SK-N-SH treated with all-trans-retinoic acid at 6 μM for 48 hours (cell line): Measurements from ENCODE around the gene GP1BB.
"Not testable (repeated sequence)": the region's sequence is repeated elsewhere in the genome, so short reads cannot be mapped to it uniquely, and the experiment has no call there.

Source experiments
- ATAC-seq: fragments of 200-7000 bp; cut with Tn5 transposase; 3 replicates; pipeline ENCODE4 v1.9.1; 2020; ENCODE audit warnings: mild to moderate bottlenecking, moderate library complexity
- ARNTL ChIP-seq: fragments of 450-650 bp; formaldehyde crosslinking; IDR thresholded peaks from 2 replicates; pipeline ENCODE4 v1.5.0; 2020; ENCODE audit warnings: low read depth, mild to moderate bottlenecking, moderate library complexity, borderline replicate concordance
- BACH2 ChIP-seq: fragments of 250-450 bp; sonication (Bioruptor Pico); IDR thresholded peaks from 2 replicates; pipeline ENCODE4 v1.9.0; 2021; ENCODE audit warnings: mild to moderate bottlenecking, borderline replicate concordance
- CREB5 ChIP-seq: fragments of 250-450 bp; sonication (Bioruptor Pico); IDR thresholded peaks from 2 replicates; pipeline ENCODE4 v1.5.1; 2020; ENCODE audit warnings: low read depth, mild to moderate bottlenecking, moderate library complexity
- CSDC2 ChIP-seq: fragments of 250-450 bp; sonication (Bioruptor Pico); IDR thresholded peaks from 2 replicates; pipeline ENCODE4 v1.5.0; 2020; ENCODE audit warnings: mild to moderate bottlenecking, moderate library complexity
- CSRNP3 ChIP-seq: fragments of 250-450 bp; sonication (Bioruptor Pico); IDR thresholded peaks from 2 replicates; pipeline ENCODE4 v1.5.1; 2021; ENCODE audit warnings: mild to moderate bottlenecking, moderate library complexity
- ESRRG ChIP-seq: fragments of 250-450 bp; sonication (Bioruptor Pico); IDR thresholded peaks from 2 replicates; pipeline ENCODE4 v1.6.1; 2021; ENCODE audit warnings: mild to moderate bottlenecking
- GLIS3 ChIP-seq: fragments of 250-450 bp; sonication (Bioruptor Pico); IDR thresholded peaks from 2 replicates; pipeline ENCODE4 v1.5.0; 2020; ENCODE audit warnings: mild to moderate bottlenecking, moderate library complexity
- ISL1 ChIP-seq: fragments of 250-450 bp; sonication (Bioruptor Pico); IDR thresholded peaks from 2 replicates; pipeline ENCODE4 v2.1.2; 2022; ENCODE audit warnings: mild to moderate bottlenecking, moderate library complexity
- OSR1 ChIP-seq: fragments of 250-450 bp; sonication (Bioruptor Pico); IDR thresholded peaks from 2 replicates; pipeline ENCODE4 v1.8.0; 2022; ENCODE audit warnings: moderate library complexity, mild to moderate bottlenecking, inconsistent platforms
- PATZ1 ChIP-seq: fragments of 250-450 bp; sonication (Bioruptor Pico); IDR thresholded peaks from 2 replicates; pipeline ENCODE4 v1.8.0; 2020; ENCODE audit warnings: mild to moderate bottlenecking, moderate library complexity, borderline replicate concordance
- RARB ChIP-seq: fragments of 250-450 bp; sonication (Bioruptor Pico); IDR thresholded peaks from 2 replicates; pipeline ENCODE4 v1.8.0; 2021; ENCODE audit warnings: mild to moderate bottlenecking, moderate library complexity
- SNAI2 ChIP-seq: fragments of 250-450 bp; sonication (Bioruptor Pico); IDR thresholded peaks from 2 replicates; pipeline ENCODE4 v1.5.0; 2020; ENCODE audit warnings: mild to moderate bottlenecking, moderate library complexity
- TCF4 ChIP-seq: fragments of 250-450 bp; sonication (Bioruptor Pico); IDR thresholded peaks from 2 replicates; pipeline ENCODE4 v1.8.0; 2021; ENCODE audit warnings: mild to moderate bottlenecking, moderate library complexity, borderline replicate concordance
- TOX ChIP-seq: fragments of 250-450 bp; sonication (Bioruptor Pico); IDR thresholded peaks from 2 replicates; pipeline ENCODE4 v1.8.0; 2021; ENCODE audit warnings: mild to moderate bottlenecking, moderate library complexity, borderline replicate concordance
- ZC3H10 ChIP-seq: fragments of 250-450 bp; sonication (Bioruptor Pico); IDR thresholded peaks from 2 replicates; pipeline ENCODE4 v1.5.1; 2021; ENCODE audit warnings: mild to moderate bottlenecking, moderate library complexity
- ZFP3 ChIP-seq: fragments of 250-450 bp; sonication (Bioruptor Pico); IDR thresholded peaks from 2 replicates; pipeline ENCODE4 v1.5.0; 2020; ENCODE audit warnings: mild to moderate bottlenecking, moderate library complexity
- ZNF70 ChIP-seq: fragments of 450-650 bp; formaldehyde crosslinking; IDR thresholded peaks from 2 replicates; pipeline ENCODE4 v1.5.0; 2020; ENCODE audit warnings: mild to moderate bottlenecking, moderate library complexity
- ZNF8 ChIP-seq: fragments of 450-650 bp; formaldehyde crosslinking; IDR thresholded peaks from 2 replicates; pipeline ENCODE4 v1.5.0; 2020; ENCODE audit warnings: mild to moderate bottlenecking, moderate library complexity

Gene GP1BB

GRCh38 chr22:19697871-19698270 is 25.5 kb upstream of the GP1BB start:
- TF ChIP-seq TCF4 (CRISPR knock-in tag): peak; percentile 69; the same call in 1 of the 2 replicates
- not testable (repeated sequence) for ATAC-seq

- no peak for TF ChIP-seq CSRNP3 (CRISPR knock-in tag)
- TF ChIP-seq ZNF70 (CRISPR knock-in tag): no peak
- no peak for TF ChIP-seq TOX (CRISPR knock-in tag)
- no peak for TF ChIP-seq CSDC2 (CRISPR knock-in tag)
- ATAC-seq: no peak
Observed at GRCh38 chr22:19700790-19701419, 22.4 kb upstream of the GP1BB start.

- TF ChIP-seq SNAI2 (CRISPR knock-in tag) (no peak), PATZ1 (no peak), ZFP3 (CRISPR knock-in tag) (no peak), ZNF8 (CRISPR knock-in tag) (no peak), TOX (CRISPR knock-in tag) (no peak), ESRRG (CRISPR knock-in tag) (no peak), ISL1 (no peak), CSRNP3 (CRISPR knock-in tag) (no peak), ARNTL (no peak), ZC3H10 (CRISPR knock-in tag) (no peak), GLIS3 (CRISPR knock-in tag) (no peak), CREB5 (CRISPR knock-in tag) (no peak)
Observed at GRCh38 chr22:19701420-19702145, 21.8 kb upstream of the GP1BB start.

GRCh38 chr22:19703869-19704268 is 19.5 kb upstream of the GP1BB start:
- ATAC-seq: no peak
- no peak for TF ChIP-seq PATZ1
- TF ChIP-seq TCF4 (CRISPR knock-in tag): no peak
- TF ChIP-seq CSRNP3 (CRISPR knock-in tag): no peak
- no peak for TF ChIP-seq ISL1
- no peak for TF ChIP-seq RARB
- no peak for TF ChIP-seq CSDC2 (CRISPR knock-in tag)
- TF ChIP-seq ZNF70 (CRISPR knock-in tag): no peak
- no peak for TF ChIP-seq ARNTL
- TF ChIP-seq OSR1: no peak
- no peak for TF ChIP-seq BACH2 (CRISPR knock-in tag)
- TF ChIP-seq ZFP3 (CRISPR knock-in tag): no peak

More at GRCh38 chr22:19701420-19702145, 21.8 kb upstream of the GP1BB start:
- no peak for ATAC-seq
